C4-2B (cell line): Measurements from ENCODE around the gene ARMH4.

Source experiments
- CTCF ChIP-seq: fragments of 450-650 bp; conservative IDR thresholded peaks from 2 replicates; pipeline ENCODE4 v1.5.1; 2017; ENCODE audit warnings: mild to moderate bottlenecking
- ZFX ChIP-seq: fragments of 450-650 bp; IDR thresholded peaks from 2 replicates; pipeline ENCODE4 v1.6.1; 2017

- TF ChIP-seq CTCF (no peak), ZFX (no peak)
Measured at GRCh38 chr14:58146399-58146798, 5.6 kb downstream of the ARMH4 start.
